Measurements from ENCODE around the gene AP2B1. TPM values are rescaled to one million over a fixed set of nuclear protein-coding genes. Genes with fewer than 3 reads are reported as not detected.

AP2B1 gene
- total RNA-seq, 1 donor from 2014 or later: 187 TPM

DNA sequence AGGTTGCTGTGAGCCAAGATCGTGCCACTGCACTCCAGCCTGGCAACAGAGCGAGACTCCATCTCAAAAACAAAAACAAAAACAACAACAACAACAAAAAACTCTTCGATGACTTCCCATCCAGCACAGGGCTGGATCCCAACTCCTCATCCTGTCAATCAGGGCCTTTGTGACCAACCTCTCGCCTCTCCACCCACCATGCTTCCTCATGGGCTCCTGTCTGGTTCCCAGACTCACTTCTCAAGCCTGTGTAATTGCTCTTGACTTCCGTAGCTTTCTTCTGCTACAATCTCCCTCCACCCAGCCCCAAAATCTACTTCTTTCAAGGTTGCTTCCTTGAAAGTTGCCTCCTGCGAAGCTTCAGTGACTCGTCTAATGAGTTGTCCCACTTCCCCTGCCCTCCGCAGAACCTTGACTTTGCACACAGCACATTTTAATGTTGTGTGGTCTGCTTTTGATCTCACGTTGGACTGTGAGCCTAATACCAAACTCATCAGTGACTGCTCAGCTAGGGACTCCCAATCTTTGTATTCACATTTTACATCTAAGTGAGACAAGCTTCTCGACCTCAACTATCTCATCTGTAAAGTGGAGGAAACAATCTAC, 143.4 kb downstream of the AP2B1 start:
- DNase-seq (ENCODE audit: low spot score): no peak
- no peak overlapping the region for H3K27ac Mint-ChIP-seq (ENCODE audit: unreplicated experiment)
- H3K27me3 Mint-ChIP-seq (ENCODE audit: low read depth): no peaks in the 10 kb centered on the region
- TF ChIP-seq, protein P1, sequence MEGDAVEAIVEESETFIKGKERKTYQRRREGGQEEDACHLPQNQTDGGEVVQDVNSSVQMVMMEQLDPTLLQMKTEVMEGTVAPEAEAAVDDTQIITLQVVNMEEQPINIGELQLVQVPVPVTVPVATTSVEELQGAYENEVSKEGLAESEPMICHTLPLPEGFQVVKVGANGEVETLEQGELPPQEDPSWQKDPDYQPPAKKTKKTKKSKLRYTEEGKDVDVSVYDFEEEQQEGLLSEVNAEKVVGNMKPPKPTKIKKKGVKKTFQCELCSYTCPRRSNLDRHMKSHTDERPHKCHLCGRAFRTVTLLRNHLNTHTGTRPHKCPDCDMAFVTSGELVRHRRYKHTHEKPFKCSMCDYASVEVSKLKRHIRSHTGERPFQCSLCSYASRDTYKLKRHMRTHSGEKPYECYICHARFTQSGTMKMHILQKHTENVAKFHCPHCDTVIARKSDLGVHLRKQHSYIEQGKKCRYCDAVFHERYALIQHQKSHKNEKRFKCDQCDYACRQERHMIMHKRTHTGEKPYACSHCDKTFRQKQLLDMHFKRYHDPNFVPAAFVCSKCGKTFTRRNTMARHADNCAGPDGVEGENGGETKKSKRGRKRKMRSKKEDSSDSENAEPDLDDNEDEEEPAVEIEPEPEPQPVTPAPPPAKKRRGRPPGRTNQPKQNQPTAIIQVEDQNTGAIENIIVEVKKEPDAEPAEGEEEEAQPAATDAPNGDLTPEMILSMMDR (IDR thresholded peaks at IDR 0.05): no peak
- H3K4me1 Mint-ChIP-seq (ENCODE audit: low read depth): peaks cover 46% of the 10 kb centered on the region
- no peak overlapping the region for H3K4me3 Mint-ChIP-seq (ENCODE audit: unreplicated experiment)
- H3K9me3 Mint-ChIP-seq (ENCODE audit: low read depth): no peaks in the 10 kb centered on the region
- H3K36me3 Mint-ChIP-seq (ENCODE audit: low read depth): no peaks in the 10 kb centered on the region

DNA sequence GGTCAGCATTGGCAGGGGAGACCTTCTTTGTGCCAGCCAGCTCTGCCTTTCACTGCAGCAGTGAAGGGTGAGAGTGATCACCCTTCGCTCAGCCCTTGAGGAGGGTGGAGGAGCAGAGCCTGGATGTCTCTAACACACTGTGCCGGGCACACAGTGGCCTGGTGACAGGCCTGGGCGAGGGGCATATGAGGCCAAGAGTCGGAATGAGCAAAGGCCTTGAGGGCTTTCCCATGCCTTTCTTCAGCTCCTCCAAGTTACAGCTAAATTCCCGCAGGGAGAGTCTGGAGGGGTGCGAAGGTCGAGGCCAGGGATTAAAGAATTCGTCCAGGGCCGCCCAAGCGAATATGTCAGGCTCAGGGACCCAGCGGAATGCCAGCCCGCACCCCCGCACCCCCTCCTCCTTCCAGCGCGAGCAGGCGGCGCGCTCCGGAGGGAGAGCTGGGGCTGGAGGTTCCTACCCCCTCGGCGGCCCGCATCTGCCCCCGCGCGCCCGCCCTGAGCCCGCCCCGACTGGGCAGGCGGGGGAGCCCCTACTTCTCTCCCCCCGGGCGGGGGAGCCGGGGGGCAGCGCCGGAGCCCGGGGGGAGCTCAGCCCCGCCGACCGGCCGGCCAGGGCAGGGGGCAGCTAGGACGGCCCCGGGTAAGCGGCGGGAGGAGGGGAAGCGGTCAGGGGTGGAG, 144.3 kb downstream of the AP2B1 start, which contains the start of gene RASL10B:
TSS of gene RASL10B (plus strand) at position 401 of the 678 bp plus-strand sequence. CDS start 3,546 bp downstream, outside the sequence.
- Mint-ChIP-seq H3K27ac (ENCODE audit: unreplicated experiment) (no peak within 1 kb of the TSS), H3K4me1 (ENCODE audit: low read depth) (peaks cover 38% of the 10 kb centered on the region), H3K9me3 (ENCODE audit: low read depth) (no peaks in the 10 kb centered on the region), H3K4me3 (ENCODE audit: unreplicated experiment) (peak within 1 kb of the TSS; percentile 80), H3K27me3 (ENCODE audit: low read depth) (no peaks in the 10 kb centered on the region), H3K36me3 (ENCODE audit: low read depth) (no peaks in the 10 kb centered on the region)
- no peak for DNase-seq (ENCODE audit: low spot score)
- TF ChIP-seq, protein P1 (IDR thresholded peaks at IDR 0.05): no peak

DNA sequence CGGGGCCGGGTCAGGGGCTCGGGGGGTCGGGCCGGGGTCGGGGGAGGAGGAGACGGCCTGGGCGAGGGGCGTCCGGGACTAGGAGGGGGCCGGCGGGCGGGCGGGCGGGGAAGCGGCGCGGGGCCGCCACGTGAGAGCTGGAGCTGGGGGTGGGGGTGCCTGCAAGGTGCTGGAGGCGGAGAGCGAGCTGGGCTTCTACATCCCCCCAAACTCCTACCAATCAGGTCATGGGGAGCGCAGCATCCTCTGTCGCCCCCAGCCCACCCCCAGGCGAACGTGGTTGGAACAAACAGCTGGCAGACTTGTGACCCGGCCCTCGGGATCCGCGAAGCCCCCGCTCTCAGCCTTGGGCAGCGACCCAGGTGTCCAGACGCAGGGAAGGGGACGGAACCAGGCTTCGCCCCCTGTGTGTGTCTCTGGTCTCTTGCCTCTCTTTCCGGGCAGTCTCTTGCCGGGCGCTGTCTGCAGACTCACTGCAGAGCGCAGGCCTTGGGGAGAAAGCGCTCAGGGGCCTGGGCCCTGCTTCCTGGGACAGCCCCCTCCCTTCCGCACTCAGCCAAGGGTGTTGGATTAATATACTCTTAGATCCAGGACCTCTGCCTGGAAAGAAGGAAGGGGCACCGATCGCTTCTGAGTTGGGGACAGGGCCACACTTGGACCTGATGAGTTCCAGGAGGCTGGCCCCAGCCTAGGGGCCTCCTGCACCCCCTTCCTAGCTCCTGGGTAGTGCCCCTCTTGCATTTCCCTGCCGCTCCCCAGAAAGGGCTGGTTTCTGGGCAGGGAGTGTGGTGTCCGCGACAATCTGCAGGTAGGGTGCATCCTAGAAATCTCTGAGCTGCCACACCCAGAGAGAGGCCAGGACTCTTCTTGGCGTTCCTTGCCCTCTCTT, 145.0 kb downstream of the AP2B1 start:
- Mint-ChIP-seq H3K27ac (ENCODE audit: unreplicated experiment) (no peak overlapping the region), H3K9me3 (ENCODE audit: low read depth) (no peaks in the 10 kb centered on the region), H3K4me1 (ENCODE audit: low read depth) (peaks cover 30% of the 10 kb centered on the region), H3K36me3 (ENCODE audit: low read depth) (no peaks in the 10 kb centered on the region), H3K27me3 (ENCODE audit: low read depth) (no peaks in the 10 kb centered on the region), H3K4me3 (ENCODE audit: unreplicated experiment) (peak overlapping the region; percentile 80)
- DNase-seq (ENCODE audit: low spot score): no peak
- TF ChIP-seq, protein P1 (IDR thresholded peaks at IDR 0.05): no peak

DNA sequence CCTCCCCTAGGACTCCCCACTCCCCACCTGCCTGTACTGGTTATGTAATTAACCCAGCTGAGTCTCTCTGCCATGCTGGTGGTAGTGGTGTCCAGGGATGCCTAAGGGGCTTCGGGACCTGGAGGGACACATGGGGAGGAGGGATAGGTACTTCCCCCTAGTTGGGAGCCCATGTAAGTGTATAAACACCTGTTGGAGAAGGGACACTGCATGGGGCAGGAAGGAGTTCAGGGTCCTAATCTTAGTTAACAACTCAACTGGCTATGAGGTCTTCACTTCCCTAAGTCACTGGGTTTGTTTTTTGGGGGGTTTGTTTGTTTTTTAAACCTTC, 145.6 kb downstream of the AP2B1 start:
- no peak for DNase-seq (ENCODE audit: low spot score)
- H3K4me3 Mint-ChIP-seq (ENCODE audit: unreplicated experiment): peak overlapping the region; percentile 80
- peaks cover 24% of the 10 kb centered on the region for H3K4me1 Mint-ChIP-seq (ENCODE audit: low read depth)
- H3K27me3 Mint-ChIP-seq (ENCODE audit: low read depth): no peaks in the 10 kb centered on the region
- TF ChIP-seq, protein P1 (IDR thresholded peaks at IDR 0.05): no peak
- no peak overlapping the region for H3K27ac Mint-ChIP-seq (ENCODE audit: unreplicated experiment)
- no peaks in the 10 kb centered on the region for H3K36me3 Mint-ChIP-seq (ENCODE audit: low read depth)
- no peaks in the 10 kb centered on the region for H3K9me3 Mint-ChIP-seq (ENCODE audit: low read depth)

DNA sequence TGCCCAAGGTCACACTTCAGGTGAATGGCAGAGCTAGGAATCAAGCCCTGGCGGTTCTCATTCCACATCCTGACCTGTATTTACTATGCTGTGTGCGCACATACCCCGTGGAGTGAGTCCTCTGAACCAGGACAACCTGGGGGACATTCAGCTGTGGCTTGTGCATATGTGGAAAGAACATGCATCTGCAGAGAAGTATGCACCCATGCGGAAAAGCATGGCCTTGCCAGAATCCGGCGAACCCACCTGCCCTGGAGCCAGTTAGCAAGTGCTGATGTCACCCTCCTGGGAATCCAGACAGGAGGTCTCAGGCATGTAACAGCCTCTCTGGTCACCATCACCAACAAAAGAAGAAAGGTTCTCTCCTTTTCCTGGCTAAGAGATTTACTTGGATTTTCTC, 146.2 kb downstream of the AP2B1 start:
- Mint-ChIP-seq H3K4me3 (ENCODE audit: unreplicated experiment) (no peak overlapping the region), H3K9me3 (ENCODE audit: low read depth) (no peaks in the 10 kb centered on the region)
- DNase-seq (ENCODE audit: low spot score): no peak

More for the DNA sequence above, 146.2 kb downstream of the AP2B1 start:
- TF ChIP-seq, protein P1 (IDR thresholded peaks at IDR 0.05): no peak
- Mint-ChIP-seq H3K4me1 (ENCODE audit: low read depth) (peaks cover 20% of the 10 kb centered on the region), H3K36me3 (ENCODE audit: low read depth) (no peaks in the 10 kb centered on the region), H3K27me3 (ENCODE audit: low read depth) (no peaks in the 10 kb centered on the region), H3K27ac (ENCODE audit: unreplicated experiment) (no peak overlapping the region)
